Mesenteric fat pad (tissue), 1 donor: Measurements from ENCODE around the gene NAV3. TPM values are rescaled to one million over a fixed set of nuclear protein-coding genes. Genes with fewer than 3 reads are reported as not detected.

ENCODE experiments used
- DNase-seq: peaks from one replicate; pipeline ENCODE4 v3.0.0-alpha.2; 2020; ENCODE audit warnings: low spot score
- total RNA-seq: library from RNA; stranded (reverse); fragmentation: NEBNext Ultra II Directional; extraction: Animal tissue kit (Norgen Biotek cat#: 25700); gene quantifications from one replicate; pipeline ENCODE4 v1.2.1, GENCODE V29; 2021
- donor health status: DM: yes; HTN: yes; CAD: no.

The NAV3 gene
- total RNA-seq, 1 donor from 2014 or later = 16.6 TPM

- no peak for DNase-seq
These were observed 93.2 kb downstream of the NAV3 start for GRCh38 chr12:77923882-77924281.

GRCh38 chr12:77924703-77925102, 94.0 kb downstream of the NAV3 start:
- DNase-seq = no peak

GRCh38 chr12:77925536-77926108, 94.9 kb downstream of the NAV3 start:
- no peak for DNase-seq

- DNase-seq = no peak
These were observed 97.4 kb downstream of the NAV3 start for GRCh38 chr12:77928078-77928477.

GRCh38 chr12:77932216-77932615, 101.5 kb downstream of the NAV3 start:
- no peak for DNase-seq

- DNase-seq = no peak
These were observed 107.6 kb downstream of the NAV3 start for GRCh38 chr12:77938301-77938700.

GRCh38 chr12:77940011-77940423, 109.3 kb downstream of the NAV3 start:
- DNase-seq = no peak

- no peak for DNase-seq
These were observed 109.9 kb downstream of the NAV3 start for GRCh38 chr12:77940567-77940966.

- DNase-seq = no peak
These were observed 110.7 kb downstream of the NAV3 start for GRCh38 chr12:77941401-77941800.

GRCh38 chr12:77943466-77943865, 112.8 kb downstream of the NAV3 start:
- DNase-seq = no peak

GRCh38 chr12:77946541-77947061, 115.9 kb downstream of the NAV3 start:
- DNase-seq = no peak

- DNase-seq = no peak
These were observed 116.6 kb downstream of the NAV3 start for GRCh38 chr12:77947330-77947729.

GRCh38 chr12:77947746-77948145, 117.1 kb downstream of the NAV3 start:
- DNase-seq = no peak

- no peak for DNase-seq
These were observed 119.2 kb downstream of the NAV3 start for GRCh38 chr12:77949943-77950342.

- DNase-seq = no peak
These were observed 123.0 kb downstream of the NAV3 start for GRCh38 chr12:77953528-77954205.

- DNase-seq = no peak
These were observed 123.5 kb downstream of the NAV3 start for GRCh38 chr12:77954206-77954555.

- no peak for DNase-seq
These were observed 126.4 kb downstream of the NAV3 start for GRCh38 chr12:77957062-77957461.

- no peak for DNase-seq
These were observed 133.0 kb downstream of the NAV3 start for GRCh38 chr12:77963576-77964178.

GRCh38 chr12:77965790-77966189, 135.1 kb downstream of the NAV3 start:
- no peak for DNase-seq

GRCh38 chr12:77968021-77968420, 137.3 kb downstream of the NAV3 start:
- DNase-seq = no peak

GRCh38 chr12:77968571-77968970, 137.9 kb downstream of the NAV3 start:
- no peak for DNase-seq

- no peak for DNase-seq
These were observed 142.9 kb downstream of the NAV3 start for GRCh38 chr12:77973579-77973978.

GRCh38 chr12:77974645-77975044, 144.0 kb downstream of the NAV3 start:
- DNase-seq = no peak
